Suprapubic skin (tissue), 4 donors: ENCODE data around the gene LSP1.

Source experiments
- CTCF ChIP-seq, 2 donors: fragments of 200-600 bp in 1 of 2; fragments of 450-650 bp in 1 of 2; sonication (generic) in 1 of 2; IDR thresholded peaks; one replicate each; pipeline ENCODE4 v1.5.1; 2016 to 2019; ENCODE audit warnings: antibody characterized with exemption in 2 of 2, mild to moderate bottlenecking in 1 of 2, moderate library complexity in 1 of 2
- EP300 ChIP-seq: sonication (generic); formaldehyde crosslinking; IDR thresholded peaks from one replicate; pipeline ENCODE4 v1.6.1; 2017; ENCODE audit warnings: antibody characterized with exemption
- POLR2A ChIP-seq, 2 donors: fragments of 450-650 bp; IDR thresholded peaks; one replicate each; pipeline ENCODE4 v1.6.1; 2017; ENCODE audit warnings: antibody characterized with exemption in 2 of 2, mild to moderate bottlenecking in 2 of 2, moderate library complexity in 2 of 2
- POLR2AphosphoS5 ChIP-seq, 3 donors: sonication (generic); formaldehyde crosslinking; IDR thresholded peaks; one replicate each; pipeline ENCODE4 v1.6.1; 2017; ENCODE audit warnings: antibody characterized with exemption in 3 of 3

- TF ChIP-seq CTCF (IDR thresholded peaks at IDR 0.05) (no peak), POLR2AphosphoS5 (IDR thresholded peaks at IDR 0.05) (no peak), POLR2A (IDR thresholded peaks at IDR 0.05) (no peak), EP300 (no peak)
These were observed 7.8 kb upstream of the LSP1 start for GRCh38 chr11:1845095-1845429.
